Esophagus muscularis mucosa (tissue), 4 donors: ENCODE data around the gene ADGRB2. TPM values are rescaled to one million over a fixed set of nuclear protein-coding genes. Genes with fewer than 3 reads are reported as not detected.

ENCODE experiments used
- DNase-seq: peaks from one replicate; pipeline ENCODE4 v3.0.0-alpha.2; 2017; ENCODE audit errors: extremely low spot score
- H3K27ac ChIP-seq, 4 donors: fragments of 200-600 bp; sonication (generic); replicated peaks in 1 of 4; 1 replicate in 3 of 4; 2 replicates in 1 of 4; pipeline ENCODE4 v1.5.1; 2016 to 2019; ENCODE audit warnings: mild to moderate bottlenecking in 1 of 4
- H3K27me3 ChIP-seq, 4 donors: fragments of 200-600 bp; sonication (generic); one replicate each; pipeline versions ENCODE4 v1.5.1 to v1.6.0; 2016 to 2019
- H3K36me3 ChIP-seq, 4 donors: fragments of 200-600 bp; sonication (generic); one replicate each; pipeline ENCODE4 v1.5.1; 2016 to 2019
- H3K4me1 ChIP-seq, 4 donors: fragments of 200-600 bp; sonication (generic); one replicate each; pipeline ENCODE4 v1.5.1; 2016 to 2019
- H3K4me3 ChIP-seq, 4 donors: fragments of 200-600 bp; sonication (generic); 1 replicate in 2 of 4; 2 replicates in 2 of 4; pipeline ENCODE4 v1.5.1; 2016 to 2019; ENCODE audit warnings: mild to moderate bottlenecking in 4 of 4, moderate library complexity in 1 of 4
- H3K9me3 ChIP-seq, 4 donors: fragments of 200-600 bp; sonication (generic); 1 replicate in 3 of 4; 2 replicates in 1 of 4; pipeline ENCODE4 v1.5.1; 2016 to 2019
- EP300 ChIP-seq: sonication (generic); formaldehyde crosslinking; IDR thresholded peaks from one replicate; pipeline ENCODE4 v1.6.1; 2017; ENCODE audit warnings: antibody characterized with exemption
- POLR2A ChIP-seq: fragments of 450-650 bp; IDR thresholded peaks from one replicate; pipeline ENCODE4 v1.6.1; 2017; ENCODE audit warnings: antibody characterized with exemption, moderate library complexity, mild to moderate bottlenecking, low read depth
- POLR2AphosphoS5 ChIP-seq, 2 donors: sonication (generic); formaldehyde crosslinking; IDR thresholded peaks; one replicate each; pipeline ENCODE4 v1.6.1; 2017; ENCODE audit warnings: antibody characterized with exemption in 2 of 2
- WGBS: methylation state at CpG from one replicate; pipeline ENCODE4 v1.1.5; 2018; 5-methylcytosine and 5-hydroxymethylcytosine counted together
- intact Hi-C: fragments of 100-400 bp; cut with DNase I; formaldehyde crosslinking; loops from one replicate; pipeline ENCODE4 v1.15.1; 2023
- total RNA-seq, 4 donors: library from RNA; depleted of rRNA; stranded (reverse); fragments of >200 nt; gene quantifications; one replicate each; pipeline versions ENCODE4 v1.1.0 to v1.2.1, GENCODE V29; 2016
- TF ChIP-seq, protein P1 (sequence below), 3 experiments: fragments of 200-600 bp in 2 of 3; fragments of 450-650 bp in 1 of 3; sonication (generic) in 2 of 3; IDR thresholded peaks; one replicate each; pipeline ENCODE4 v1.5.1; 2017 to 2019; ENCODE audit warnings: antibody characterized with exemption in 3 of 3, mild to moderate bottlenecking in 2 of 3, moderate library complexity in 1 of 3

ADGRB2 gene
- total RNA-seq, 4 donors from 2014 or later = 0.83 to 4.2 (median 2.1) TPM

DNA sequence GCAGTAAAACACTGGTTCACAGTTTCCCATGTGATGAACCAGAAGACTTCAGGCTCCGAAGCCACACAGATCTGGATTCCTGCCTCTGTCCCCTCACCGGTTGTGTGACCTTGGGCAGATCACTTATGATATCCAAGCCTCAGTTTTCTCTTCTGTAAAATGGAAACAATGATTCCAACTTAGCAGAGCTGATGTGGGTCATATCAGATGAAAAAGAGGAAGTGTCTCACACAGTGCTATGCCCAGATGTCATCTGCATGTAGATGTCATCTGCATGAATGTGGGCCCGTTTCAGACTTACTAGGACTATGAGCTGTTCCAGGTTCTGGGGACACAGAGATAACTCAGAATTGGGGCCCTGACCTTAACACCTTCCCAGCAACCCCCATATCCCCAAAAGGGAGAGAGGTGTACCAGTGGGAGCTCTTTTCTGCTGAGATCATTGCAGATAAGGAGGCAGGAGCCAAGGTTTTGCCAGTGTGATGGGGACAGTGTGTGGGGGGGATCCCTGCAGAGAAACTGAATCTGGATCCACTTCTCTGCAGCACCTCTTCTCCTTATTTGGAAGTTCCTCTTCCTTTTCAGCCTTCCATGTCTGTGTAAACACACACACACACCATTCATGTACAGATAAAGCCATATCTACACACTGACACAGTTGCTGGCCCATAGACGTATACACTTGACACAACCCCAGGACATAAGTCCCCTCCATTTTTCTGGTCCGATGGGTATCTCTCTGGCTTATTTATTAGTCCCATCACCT lies 5.0 kb upstream of the ADGRB2 start:
- 74% methylated on average over 5 of the region's 5 CpGs for WGBS
- peaks cover 6 to 36% (median 21%) of the 10 kb centered on the region in 4 donors for H3K27me3 ChIP-seq
- H3K4me1 ChIP-seq = peaks cover 24 to 36% (median 29%) of the 10 kb centered on the region in 4 donors
- no peaks in the 10 kb centered on the region for H3K9me3 ChIP-seq
- TF ChIP-seq EP300 (no peak), POLR2A (no peak), POLR2AphosphoS5 (IDR thresholded peaks at IDR 0.05) (no peak)
- TF ChIP-seq, protein P1, sequence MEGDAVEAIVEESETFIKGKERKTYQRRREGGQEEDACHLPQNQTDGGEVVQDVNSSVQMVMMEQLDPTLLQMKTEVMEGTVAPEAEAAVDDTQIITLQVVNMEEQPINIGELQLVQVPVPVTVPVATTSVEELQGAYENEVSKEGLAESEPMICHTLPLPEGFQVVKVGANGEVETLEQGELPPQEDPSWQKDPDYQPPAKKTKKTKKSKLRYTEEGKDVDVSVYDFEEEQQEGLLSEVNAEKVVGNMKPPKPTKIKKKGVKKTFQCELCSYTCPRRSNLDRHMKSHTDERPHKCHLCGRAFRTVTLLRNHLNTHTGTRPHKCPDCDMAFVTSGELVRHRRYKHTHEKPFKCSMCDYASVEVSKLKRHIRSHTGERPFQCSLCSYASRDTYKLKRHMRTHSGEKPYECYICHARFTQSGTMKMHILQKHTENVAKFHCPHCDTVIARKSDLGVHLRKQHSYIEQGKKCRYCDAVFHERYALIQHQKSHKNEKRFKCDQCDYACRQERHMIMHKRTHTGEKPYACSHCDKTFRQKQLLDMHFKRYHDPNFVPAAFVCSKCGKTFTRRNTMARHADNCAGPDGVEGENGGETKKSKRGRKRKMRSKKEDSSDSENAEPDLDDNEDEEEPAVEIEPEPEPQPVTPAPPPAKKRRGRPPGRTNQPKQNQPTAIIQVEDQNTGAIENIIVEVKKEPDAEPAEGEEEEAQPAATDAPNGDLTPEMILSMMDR (IDR thresholded peaks at IDR 0.05) = no peak
- no peak overlapping the region for H3K27ac ChIP-seq
- H3K4me3 ChIP-seq = no peak overlapping the region
- intact Hi-C loops = no loop called here
- DNase-seq = no peak
- no peaks in the 10 kb centered on the region for H3K36me3 ChIP-seq

DNA sequence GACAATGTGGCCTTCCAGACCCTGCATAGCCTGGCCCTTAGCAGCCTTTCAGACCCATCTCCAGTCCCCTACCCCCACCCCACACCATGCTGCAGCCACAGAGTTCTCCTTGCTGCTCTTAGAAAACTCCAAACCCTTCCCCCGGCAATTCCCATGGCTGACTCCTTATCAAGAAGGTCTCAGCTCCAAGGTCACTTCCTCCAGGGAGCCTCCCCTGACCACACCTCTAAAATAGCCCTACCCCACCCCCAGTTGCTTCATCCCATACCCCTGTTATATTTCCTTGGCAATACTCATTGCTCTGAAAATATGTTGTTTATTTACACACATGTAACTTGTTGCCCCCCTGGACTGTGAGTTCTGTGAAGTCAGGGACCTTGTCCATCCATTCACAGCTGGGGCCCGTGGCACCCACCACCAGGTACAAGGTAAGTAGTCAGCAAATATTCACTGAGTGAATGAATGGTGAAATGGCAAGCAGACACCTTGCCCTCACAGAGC lies 4.3 kb upstream of the ADGRB2 start:
- H3K4me1 ChIP-seq = peaks cover 24 to 39% (median 33%) of the 10 kb centered on the region in 4 donors
- no peaks in the 10 kb centered on the region for H3K36me3 ChIP-seq
- DNase-seq = no peak
- H3K27ac ChIP-seq = no peak overlapping the region
- H3K9me3 ChIP-seq = no peaks in the 10 kb centered on the region
- H3K27me3 ChIP-seq = peaks cover 6 to 32% (median 19%) of the 10 kb centered on the region in 4 donors
- intact Hi-C loops = no loop called here
- 75% methylated on average over 2 of the region's 2 CpGs for WGBS
- H3K4me3 ChIP-seq = no peak overlapping the region
- TF ChIP-seq POLR2AphosphoS5 (IDR thresholded peaks at IDR 0.05) (no peak), POLR2A (no peak), EP300 (no peak)
- TF ChIP-seq, protein P1 (IDR thresholded peaks at IDR 0.05) = no peak

DNA sequence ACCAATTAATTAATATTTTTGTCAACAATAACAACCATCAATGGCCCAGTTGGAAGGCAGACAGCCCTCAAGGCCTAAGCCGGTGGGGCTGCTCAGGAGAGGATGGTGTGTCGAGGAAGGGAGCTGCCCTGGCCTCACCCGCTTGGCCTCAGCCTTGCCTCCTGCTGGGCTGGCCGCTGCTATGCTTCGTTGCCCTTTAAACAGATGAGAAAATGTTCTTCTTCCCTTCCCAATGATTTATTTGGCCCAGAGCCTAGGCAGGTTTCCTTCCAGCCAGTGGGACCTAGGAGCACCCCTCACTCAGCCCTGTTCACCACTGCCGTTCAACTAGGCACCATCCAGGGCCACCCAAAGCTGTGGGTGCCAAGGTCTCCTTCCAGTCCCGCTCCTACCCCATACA lies 3.1 kb upstream of the ADGRB2 start:
- H3K27me3 ChIP-seq = peaks cover 0 to 32% (median 14%) of the 10 kb centered on the region in 4 donors
- H3K9me3 ChIP-seq = no peaks in the 10 kb centered on the region
- no peak overlapping the region for H3K27ac ChIP-seq
- DNase-seq = no peak
- no peak for TF ChIP-seq POLR2A
- TF ChIP-seq, protein P1 (IDR thresholded peaks at IDR 0.05) = no peak
- peaks cover 29 to 42% (median 36%) of the 10 kb centered on the region in 4 donors for H3K4me1 ChIP-seq
- H3K4me3 ChIP-seq = no peak overlapping the region
- no peaks in the 10 kb centered on the region for H3K36me3 ChIP-seq
- intact Hi-C loops = no loop called here
- 75% methylated on average over 5 of the region's 7 CpGs for WGBS

DNA sequence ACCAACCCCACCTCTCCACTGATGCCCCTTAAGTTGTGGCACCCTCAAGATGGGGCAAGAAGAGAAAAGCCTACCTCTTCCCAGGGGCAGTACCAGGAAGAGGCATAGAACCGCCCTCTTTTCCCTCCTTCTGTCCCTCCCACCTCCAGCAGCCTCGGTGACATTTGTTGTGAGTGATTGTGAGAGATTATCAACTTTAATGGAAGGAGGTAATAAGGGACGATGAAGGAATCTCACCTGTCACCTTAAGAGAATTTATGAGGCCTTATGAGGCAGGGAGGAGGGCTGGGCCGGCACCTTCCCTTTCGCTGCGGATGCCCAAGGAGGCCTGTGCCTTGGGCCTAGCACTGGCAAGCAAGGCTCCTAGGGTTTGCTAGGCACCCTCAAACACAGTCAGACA lies 1.4 kb upstream of the ADGRB2 start:
- DNase-seq = no peak
- 86% methylated on average over 6 of the region's 6 CpGs for WGBS
- Histone ChIP-seq H3K4me1 (peaks cover 38 to 52% (median 45%) of the 10 kb centered on the region in 4 donors), H3K36me3 (no peaks in the 10 kb centered on the region), H3K27ac (no peak overlapping the region), H3K4me3 (no peak overlapping the region), H3K27me3 (peaks cover 0 to 35% (median 14%) of the 10 kb centered on the region in 4 donors), H3K9me3 (no peaks in the 10 kb centered on the region)
- intact Hi-C loops = no loop called here
- no peak for TF ChIP-seq EP300
- no peak for TF ChIP-seq POLR2A
- TF ChIP-seq POLR2AphosphoS5 (IDR thresholded peaks at IDR 0.05) = no peak

DNA sequence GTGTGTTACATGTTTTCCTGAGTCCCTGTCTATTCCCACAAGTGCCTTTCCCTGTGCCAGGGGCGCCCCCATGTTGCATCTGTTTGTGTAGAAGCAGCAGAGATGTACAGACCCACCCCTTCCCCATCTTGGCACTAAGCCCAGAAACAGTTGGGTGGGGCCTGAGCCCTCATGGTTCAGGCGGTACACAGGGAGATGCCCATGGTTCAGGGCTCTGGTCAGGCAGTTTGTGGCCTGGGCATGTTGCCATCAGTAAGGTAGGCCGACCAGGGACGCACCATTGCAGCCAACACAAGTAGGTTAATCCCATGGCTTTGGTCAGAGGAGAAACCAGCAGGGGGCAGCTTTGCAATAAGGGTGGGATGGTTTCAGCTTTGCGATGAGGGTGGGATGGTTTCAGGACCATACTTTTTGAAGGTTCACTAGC lies 914 bp upstream of the ADGRB2 start:
- DNase-seq = no peak
- Histone ChIP-seq H3K36me3 (no peaks in the 10 kb centered on the region), H3K9me3 (no peaks in the 10 kb centered on the region), H3K4me1 (peaks cover 43 to 54% (median 49%) of the 10 kb centered on the region in 4 donors), H3K4me3 (no peak overlapping the region), H3K27me3 (peaks cover 0 to 40% (median 16%) of the 10 kb centered on the region in 4 donors), H3K27ac (no peak overlapping the region)
- no peak for TF ChIP-seq POLR2A
- TF ChIP-seq, protein P1 (IDR thresholded peaks at IDR 0.05) = no peak
- no peak for TF ChIP-seq POLR2AphosphoS5 (IDR thresholded peaks at IDR 0.05)
- no peak for TF ChIP-seq EP300
- WGBS = 68% methylated on average over 2 of the region's 5 CpGs
- intact Hi-C loops = no loop called here
